ENCODE data around the gene NTPCR.

NTPCR gene

DNA sequence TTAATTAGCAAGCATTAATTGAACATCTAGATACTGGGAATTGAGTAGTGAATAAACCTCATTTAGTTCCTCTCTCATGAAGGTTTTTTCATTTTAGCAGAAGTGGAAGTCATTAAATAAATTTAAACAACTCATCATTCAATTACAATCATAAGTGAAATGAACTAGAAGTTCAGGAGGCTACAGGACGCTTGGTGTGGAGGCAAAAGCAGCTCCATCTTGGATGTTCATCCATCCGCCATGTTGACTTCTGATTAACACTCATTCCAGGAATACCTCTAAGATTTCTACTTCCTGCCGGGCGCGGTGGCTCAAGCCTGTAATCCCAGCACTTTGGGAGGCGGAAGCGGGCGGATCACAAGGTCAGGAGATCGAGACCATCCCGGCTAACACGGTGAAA, 11.5 kb upstream of the NTPCR start:
- DNase-seq (ENCODE audit: low read depth): no peak
- no peak overlapping the region for H3K4me3 ChIP-seq (ENCODE audit: low read length)
- TF ChIP-seq CTCF (IDR thresholded peaks at IDR 0.05; ENCODE audit: insufficient read depth, low read depth, low read length, missing control alignments): no peak

DNA sequence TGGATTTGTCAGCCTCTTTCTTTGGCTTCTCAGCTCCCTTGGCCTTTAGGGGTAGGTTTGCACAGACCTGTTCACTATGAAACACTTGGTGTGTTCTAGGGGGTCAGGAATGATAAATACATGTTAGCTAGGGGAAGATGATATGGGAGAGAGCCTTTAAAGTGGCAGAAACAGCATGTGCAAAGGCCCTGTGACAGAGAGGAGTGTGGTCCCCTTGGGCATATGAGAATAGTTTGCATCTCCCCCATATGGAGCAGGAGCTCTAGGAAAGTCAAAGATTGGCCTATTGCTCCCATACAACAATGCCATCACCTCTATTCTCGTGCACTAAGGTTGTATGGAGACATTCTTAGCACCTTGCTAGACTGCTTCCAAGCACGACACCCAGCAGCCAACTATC, 10.7 kb upstream of the NTPCR start:
- DNase-seq (ENCODE audit: low read depth): no peak
- no peak for TF ChIP-seq CTCF (IDR thresholded peaks at IDR 0.05; ENCODE audit: insufficient read depth, low read depth, low read length, missing control alignments)
- no peak overlapping the region for H3K4me3 ChIP-seq (ENCODE audit: low read length)

DNA sequence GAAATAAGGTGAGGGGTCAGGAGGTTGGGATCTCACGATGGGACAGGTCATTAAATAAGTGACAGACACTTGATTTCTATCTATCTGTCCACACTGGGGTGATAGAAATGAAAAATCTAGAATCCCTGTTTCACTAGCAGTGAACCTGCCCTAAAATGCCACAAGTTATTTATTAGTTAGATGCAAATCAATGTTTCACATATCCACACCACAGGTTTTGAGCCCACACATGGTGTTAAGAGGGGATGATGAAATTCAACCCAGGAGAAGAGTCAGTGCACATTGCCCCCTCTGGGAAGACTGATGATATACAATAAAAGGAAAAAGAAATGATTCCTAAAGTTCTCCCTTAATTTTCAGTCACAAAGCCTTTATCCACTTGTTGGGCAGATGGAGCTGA, 10.1 kb upstream of the NTPCR start:
- no peak for TF ChIP-seq CTCF (IDR thresholded peaks at IDR 0.05; ENCODE audit: insufficient read depth, low read depth, low read length, missing control alignments)
- H3K4me3 ChIP-seq (ENCODE audit: low read length): no peak overlapping the region
- DNase-seq (ENCODE audit: low read depth): no peak

- H3K4me3 ChIP-seq (ENCODE audit: low read length): no peak overlapping the region
- no peak for DNase-seq (ENCODE audit: low read depth)
- no peak for TF ChIP-seq CTCF (IDR thresholded peaks at IDR 0.05; ENCODE audit: insufficient read depth, low read depth, low read length, missing control alignments)
Measured at GRCh38 chr1:232942413-232943294, 7.8 kb upstream of the NTPCR start.

GRCh38 chr1:232943679-232944252, 6.6 kb upstream of the NTPCR start:
- no peak for DNase-seq (ENCODE audit: low read depth)
- no peak for TF ChIP-seq CTCF (IDR thresholded peaks at IDR 0.05; ENCODE audit: insufficient read depth, low read depth, low read length, missing control alignments)
- no peak overlapping the region for H3K4me3 ChIP-seq (ENCODE audit: low read length)

DNA sequence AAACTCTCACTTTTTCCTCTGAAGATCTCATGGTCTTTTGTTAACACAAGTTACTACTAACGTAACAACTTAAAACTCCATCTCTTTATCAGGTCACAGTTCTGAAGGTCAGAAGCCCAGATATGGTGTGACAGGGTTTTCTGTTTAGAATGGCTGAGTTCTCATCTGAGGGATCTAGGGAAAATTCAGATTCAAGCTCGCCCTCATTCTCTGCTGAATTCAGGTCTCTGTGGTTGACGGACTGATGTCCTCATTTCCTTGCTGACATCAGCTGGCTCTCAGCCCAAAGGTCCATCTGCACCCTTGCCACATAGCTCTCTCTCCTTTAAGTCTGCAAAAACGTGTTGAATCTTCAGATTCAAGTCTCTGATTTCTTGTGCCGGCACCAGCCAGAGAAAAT, 6.1 kb upstream of the NTPCR start:
- no peak for DNase-seq (ENCODE audit: low read depth)
- H3K4me3 ChIP-seq (ENCODE audit: low read length): no peak overlapping the region
- no peak for TF ChIP-seq CTCF (IDR thresholded peaks at IDR 0.05; ENCODE audit: insufficient read depth, low read depth, low read length, missing control alignments)

Measured in epithelial cell of esophagus (primary cell).